Upper lobe of right lung (tissue), 1 donor: Measurements from ENCODE around the gene JUND. TPM values are rescaled to one million over a fixed set of nuclear protein-coding genes. Genes with fewer than 3 reads are reported as not detected.

Experiments used
- ATAC-seq: fragments of 200-7000 bp; cut with Tn5 transposase; one replicate; pipeline ENCODE4 v1.9.1; 2020; ENCODE audit warnings: mild to moderate bottlenecking, moderate library complexity
- DNase-seq: peaks from one replicate; pipeline ENCODE4 v3.0.0-alpha.2; 2020
- H3K27ac ChIP-seq: fragments of 200-600 bp; one replicate; pipeline ENCODE4 v1.8.0; 2022
- H3K27me3 ChIP-seq: fragments of 200-600 bp; one replicate; pipeline ENCODE4 v1.8.0; 2022; ENCODE audit warnings: mild to moderate bottlenecking
- H3K36me3 ChIP-seq: fragments of 200-600 bp; one replicate; pipeline ENCODE4 v1.8.0; 2022
- H3K4me1 ChIP-seq: fragments of 200-600 bp; one replicate; pipeline ENCODE4 v1.8.0; 2022
- H3K4me3 ChIP-seq: fragments of 200-600 bp; one replicate; pipeline ENCODE4 v1.8.0; 2022; ENCODE audit warnings: mild to moderate bottlenecking
- H3K9me3 ChIP-seq: fragments of 200-600 bp; one replicate; pipeline ENCODE4 v1.8.0; 2022
- intact Hi-C: fragments of 100-400 bp; cut with DNase I; formaldehyde crosslinking; loops from one replicate; pipeline ENCODE4 v1.11.0; 2022
- total RNA-seq: library from RNA; stranded (reverse); fragmentation: NEBNext Ultra II Directional; extraction: Animal tissue kit (Norgen Biotek cat#: 25700); gene quantifications from one replicate; pipeline ENCODE4 v1.2.1, GENCODE V29; 2021
- TF ChIP-seq, protein P1 (sequence below): fragments of 200-600 bp; IDR thresholded peaks from one replicate; pipeline ENCODE4 v1.8.0; 2022; ENCODE audit warnings: antibody characterized with exemption
- donor health status: DM: no; HTN: yes; CAD: no; lungs with severe emphysema.

JUND gene
- total RNA-seq, 1 donor from 2014 or later = 204 TPM

GRCh38 chr19:18311502-18312091, 30.2 kb upstream of the JUND start:
- Histone ChIP-seq H3K27ac (no peak overlapping the region), H3K9me3 (no peaks in the 10 kb centered on the region), H3K4me3 (no peak overlapping the region), H3K27me3 (no peaks in the 10 kb centered on the region), H3K4me1 (peaks cover 10% of the 10 kb centered on the region), H3K36me3 (peaks cover 44% of the 10 kb centered on the region)
- intact Hi-C loops = no loop called here
- TF ChIP-seq, protein P1, sequence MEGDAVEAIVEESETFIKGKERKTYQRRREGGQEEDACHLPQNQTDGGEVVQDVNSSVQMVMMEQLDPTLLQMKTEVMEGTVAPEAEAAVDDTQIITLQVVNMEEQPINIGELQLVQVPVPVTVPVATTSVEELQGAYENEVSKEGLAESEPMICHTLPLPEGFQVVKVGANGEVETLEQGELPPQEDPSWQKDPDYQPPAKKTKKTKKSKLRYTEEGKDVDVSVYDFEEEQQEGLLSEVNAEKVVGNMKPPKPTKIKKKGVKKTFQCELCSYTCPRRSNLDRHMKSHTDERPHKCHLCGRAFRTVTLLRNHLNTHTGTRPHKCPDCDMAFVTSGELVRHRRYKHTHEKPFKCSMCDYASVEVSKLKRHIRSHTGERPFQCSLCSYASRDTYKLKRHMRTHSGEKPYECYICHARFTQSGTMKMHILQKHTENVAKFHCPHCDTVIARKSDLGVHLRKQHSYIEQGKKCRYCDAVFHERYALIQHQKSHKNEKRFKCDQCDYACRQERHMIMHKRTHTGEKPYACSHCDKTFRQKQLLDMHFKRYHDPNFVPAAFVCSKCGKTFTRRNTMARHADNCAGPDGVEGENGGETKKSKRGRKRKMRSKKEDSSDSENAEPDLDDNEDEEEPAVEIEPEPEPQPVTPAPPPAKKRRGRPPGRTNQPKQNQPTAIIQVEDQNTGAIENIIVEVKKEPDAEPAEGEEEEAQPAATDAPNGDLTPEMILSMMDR = no peak
- DNase-seq (no peak), ATAC-seq (no peak)

GRCh38 chr19:18310966-18311365, 29.5 kb upstream of the JUND start:
- peaks cover 16% of the 10 kb centered on the region for H3K4me1 ChIP-seq
- ATAC-seq = no peak

DNA sequence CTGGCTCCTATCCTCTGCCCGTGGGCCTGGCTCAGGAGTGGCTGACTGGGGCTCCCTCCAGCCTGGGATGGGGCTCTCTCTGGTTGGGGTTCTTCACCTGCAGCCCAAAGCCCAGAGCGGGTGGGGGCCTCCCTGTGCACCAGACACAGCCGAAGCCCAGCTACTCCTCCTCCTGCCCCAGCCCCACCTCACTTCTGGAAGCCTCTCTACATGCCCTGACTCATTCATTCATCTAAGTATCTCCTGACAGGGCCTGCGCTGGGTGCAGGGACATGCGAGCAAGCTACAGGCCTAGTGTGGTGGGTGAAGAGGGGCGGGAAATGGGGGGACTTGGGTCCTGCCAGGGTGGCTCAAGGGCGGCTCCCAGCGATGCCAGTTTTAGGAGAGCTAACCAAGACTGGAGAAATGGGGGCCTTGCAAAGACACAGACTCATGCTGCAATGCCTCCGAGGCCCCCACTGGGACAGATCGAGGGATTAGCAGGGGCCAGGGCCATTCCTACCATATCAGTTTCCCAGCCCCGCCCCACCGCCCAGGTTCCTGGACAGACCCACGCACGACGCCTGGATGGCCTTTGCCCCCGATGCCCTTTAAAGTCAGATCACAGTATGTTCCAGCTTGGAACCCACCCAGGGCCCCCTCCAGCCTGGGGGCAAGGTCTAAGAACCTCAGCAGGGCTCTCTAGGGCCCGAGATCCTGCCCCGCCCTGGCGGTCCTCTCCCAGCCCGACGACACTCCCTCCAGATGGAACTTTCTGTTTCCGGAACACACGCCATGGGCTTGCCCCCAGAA, 28.9 kb upstream of the JUND start:
- Histone ChIP-seq H3K4me1 (peaks cover 20% of the 10 kb centered on the region), H3K27ac (no peak overlapping the region), H3K4me3 (no peak overlapping the region), H3K27me3 (no peaks in the 10 kb centered on the region), H3K36me3 (peaks cover 39% of the 10 kb centered on the region), H3K9me3 (no peaks in the 10 kb centered on the region)
- no peak for DNase-seq
- TF ChIP-seq, protein P1 = no peak
- no peak for ATAC-seq
- intact Hi-C loops = no loop called here

More at GRCh38 chr19:18310966-18311365, 29.5 kb upstream of the JUND start:
- Histone ChIP-seq H3K27me3 (no peaks in the 10 kb centered on the region), H3K36me3 (peaks cover 44% of the 10 kb centered on the region), H3K4me3 (no peak overlapping the region), H3K9me3 (no peaks in the 10 kb centered on the region), H3K27ac (no peak overlapping the region)
- DNase-seq = no peak
- intact Hi-C loops = no loop called here
- TF ChIP-seq, protein P1 = no peak

DNA sequence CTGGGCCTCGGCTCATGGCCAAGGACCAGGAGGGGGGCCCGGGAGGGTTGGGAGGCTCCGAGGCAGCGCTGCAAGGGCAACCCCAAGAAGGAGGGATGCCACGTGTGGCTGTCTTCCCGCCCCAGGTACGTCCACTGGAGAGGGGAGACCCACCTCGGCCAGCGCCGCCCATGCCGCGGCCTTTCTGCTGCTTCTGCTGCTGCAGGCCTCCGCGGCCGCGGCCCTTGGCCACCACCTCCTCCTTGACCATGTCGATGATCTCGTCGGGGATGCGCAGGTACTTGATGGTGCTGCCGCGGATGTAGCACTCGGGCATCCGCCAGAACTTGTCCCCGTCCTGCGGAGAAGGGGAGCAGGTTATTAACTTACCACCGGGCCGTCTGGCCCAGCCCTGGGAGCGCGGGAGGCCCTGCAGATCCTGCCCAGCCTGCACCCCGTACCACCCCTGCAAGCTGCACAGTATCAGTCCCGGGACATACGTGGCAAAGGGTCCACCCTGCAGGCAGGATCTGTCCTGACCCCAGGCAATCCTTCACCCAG, 28.2 kb upstream of the JUND start:
- TF ChIP-seq, protein P1 = no peak
- ATAC-seq (no peak), DNase-seq (no peak)
- peaks cover 36% of the 10 kb centered on the region for H3K36me3 ChIP-seq
- intact Hi-C loops = no loop called here
- H3K27me3 ChIP-seq = no peaks in the 10 kb centered on the region
- H3K4me3 ChIP-seq = no peak overlapping the region
- H3K9me3 ChIP-seq = no peaks in the 10 kb centered on the region
- H3K27ac ChIP-seq = no peak overlapping the region
- H3K4me1 ChIP-seq = peaks cover 25% of the 10 kb centered on the region

- no peak overlapping the region for H3K4me3 ChIP-seq
- no peak overlapping the region for H3K27ac ChIP-seq
- TF ChIP-seq, protein P1 = no peak
- no peaks in the 10 kb centered on the region for H3K9me3 ChIP-seq
- H3K27me3 ChIP-seq = no peaks in the 10 kb centered on the region
- DNase-seq (no peak), ATAC-seq (no peak)
- peaks cover 31% of the 10 kb centered on the region for H3K4me1 ChIP-seq
- intact Hi-C loops = no loop called here
- peaks cover 32% of the 10 kb centered on the region for H3K36me3 ChIP-seq
Observed at GRCh38 chr19:18308948-18309325, 27.5 kb upstream of the JUND start.
